Measurements from ENCODE around the gene DHX32.

The DHX32 gene

DNA sequence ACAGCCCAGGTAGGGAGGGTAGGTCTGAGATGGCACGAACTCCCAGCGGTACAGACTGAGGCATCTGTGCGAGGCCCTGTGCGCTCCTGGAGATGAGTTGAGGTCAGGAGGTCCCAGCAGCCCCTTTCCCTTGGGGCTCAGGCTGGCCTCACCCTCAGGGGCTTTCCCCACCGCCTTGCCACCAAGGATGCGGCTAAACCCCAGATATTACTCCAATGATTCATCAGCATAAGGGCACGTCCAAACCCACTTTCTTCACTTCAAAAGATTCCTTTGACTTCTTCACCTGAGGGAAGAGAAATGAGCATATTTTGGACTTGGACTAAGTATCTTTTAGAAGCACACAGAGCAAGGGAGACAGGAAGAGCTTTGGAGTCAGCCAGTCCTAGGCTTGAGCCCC lies 78.4 kb downstream of the DHX32 start:
- no peaks in the 10 kb centered on the region for H3K4me1 ChIP-seq (ENCODE audit: control insufficient read depth, insufficient read depth, low read length)
- no peak overlapping the region for H3K4me3 ChIP-seq (ENCODE audit: low read length)
- H3K27me3 ChIP-seq (ENCODE audit: control insufficient read depth, insufficient read depth, low read length): no peaks in the 10 kb centered on the region
- no peaks in the 10 kb centered on the region for H3K9me3 ChIP-seq (ENCODE audit: control insufficient read depth, insufficient read depth, low read length)
- H3K36me3 ChIP-seq (ENCODE audit: control insufficient read depth, insufficient read depth, low read length): peaks cover 4% of the 10 kb centered on the region
- DNase-seq (ENCODE audit: low read depth, low spot score): no peak
- WGBS (ENCODE audit: insufficient coverage, insufficient read length): no CpG with 5 or more reads among the region's 7 CpGs
- H3K27ac ChIP-seq (ENCODE audit: low read length): no peak overlapping the region

DNA sequence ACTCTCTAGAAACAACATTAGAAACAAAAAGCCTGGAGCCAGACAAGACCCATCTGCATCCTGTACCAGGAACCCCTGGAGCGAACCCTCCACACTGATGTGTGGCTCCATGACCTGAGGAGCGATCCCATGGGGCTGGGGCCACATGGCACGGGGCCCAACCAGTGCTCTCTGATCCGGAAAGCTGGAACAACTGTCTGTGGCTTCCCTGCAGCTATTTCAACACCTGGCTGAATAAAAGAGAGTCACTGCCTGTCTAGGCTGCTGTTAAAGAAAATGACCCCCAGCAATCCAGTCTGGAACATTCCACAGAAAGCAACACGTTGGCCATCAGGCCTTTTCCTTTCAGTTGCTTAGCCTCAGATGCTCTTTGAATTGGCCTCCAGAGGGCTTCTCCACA lies 79.0 kb downstream of the DHX32 start:
- Histone ChIP-seq H3K9me3 (ENCODE audit: control insufficient read depth, insufficient read depth, low read length) (no peaks in the 10 kb centered on the region), H3K4me3 (ENCODE audit: low read length) (no peak overlapping the region), H3K27me3 (ENCODE audit: control insufficient read depth, insufficient read depth, low read length) (no peaks in the 10 kb centered on the region), H3K4me1 (ENCODE audit: control insufficient read depth, insufficient read depth, low read length) (no peaks in the 10 kb centered on the region), H3K36me3 (ENCODE audit: control insufficient read depth, insufficient read depth, low read length) (peaks cover 4% of the 10 kb centered on the region), H3K27ac (ENCODE audit: low read length) (no peak overlapping the region)
- no peak for DNase-seq (ENCODE audit: low read depth, low spot score)
- WGBS (ENCODE audit: insufficient coverage, insufficient read length): no CpG with 5 or more reads among the region's 5 CpGs

DNA sequence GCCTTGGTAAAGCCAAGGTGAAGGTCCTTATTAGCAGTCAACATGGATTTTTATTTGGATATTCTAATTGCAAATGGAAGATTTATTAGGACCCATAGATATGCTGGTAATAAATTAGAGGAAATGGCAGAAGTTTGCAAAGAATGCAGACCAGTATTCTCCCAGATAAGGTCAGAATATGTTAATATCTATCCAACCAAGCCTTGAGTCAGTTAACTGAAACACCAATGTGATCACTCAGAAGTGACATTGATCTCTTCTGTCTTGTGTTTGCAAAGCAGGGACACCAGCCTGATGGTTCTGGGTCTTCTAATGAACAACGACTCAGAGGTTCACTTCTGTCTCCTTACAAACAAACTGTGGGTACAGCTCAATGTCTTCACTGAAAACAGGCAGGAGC lies 79.5 kb downstream of the DHX32 start:
- Histone ChIP-seq H3K4me3 (ENCODE audit: low read length) (no peak overlapping the region), H3K27me3 (ENCODE audit: control insufficient read depth, insufficient read depth, low read length) (no peaks in the 10 kb centered on the region), H3K27ac (ENCODE audit: low read length) (no peak overlapping the region), H3K36me3 (ENCODE audit: control insufficient read depth, insufficient read depth, low read length) (peaks cover 4% of the 10 kb centered on the region), H3K9me3 (ENCODE audit: control insufficient read depth, insufficient read depth, low read length) (no peaks in the 10 kb centered on the region), H3K4me1 (ENCODE audit: control insufficient read depth, insufficient read depth, low read length) (no peaks in the 10 kb centered on the region)
- WGBS (ENCODE audit: insufficient coverage, insufficient read length): no CpG with 5 or more reads among the region's 1 CpG
- no peak for DNase-seq (ENCODE audit: low read depth, low spot score)

DNA sequence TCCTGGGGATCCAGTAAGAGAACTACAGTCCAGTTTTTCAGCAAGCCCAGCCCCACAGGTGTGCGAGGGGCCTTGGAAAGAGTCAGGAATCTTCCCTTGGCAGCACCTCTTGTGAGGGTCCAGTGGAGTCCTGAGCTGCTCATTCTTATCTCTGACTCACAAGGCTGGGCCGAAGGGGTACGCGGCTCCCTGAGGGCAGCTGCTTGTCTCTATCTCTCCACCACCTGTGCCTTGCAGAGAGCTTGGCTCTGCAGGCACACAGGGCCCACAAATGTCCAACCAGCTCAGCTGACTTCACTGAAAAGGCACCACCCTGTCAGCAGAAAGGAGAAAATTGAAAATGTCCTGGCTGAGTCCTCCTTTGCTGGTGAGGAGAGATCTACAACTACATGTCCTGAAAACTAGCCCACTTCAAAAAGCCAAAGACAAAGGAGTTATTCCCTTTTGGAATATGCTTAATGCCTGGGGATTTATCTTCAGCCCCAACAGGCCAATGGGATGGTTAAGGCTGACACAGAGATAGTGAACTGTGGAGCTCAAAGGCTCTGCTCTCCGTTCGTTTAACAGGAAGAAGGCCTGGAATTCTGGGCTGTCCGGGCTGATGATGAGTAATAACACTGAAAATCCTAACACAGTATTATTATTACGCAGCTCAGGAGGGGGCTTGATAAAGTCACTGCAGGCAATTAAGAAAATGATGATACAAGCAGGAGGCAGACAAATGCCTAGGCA lies 81.5 kb downstream of the DHX32 start:
- H3K27me3 ChIP-seq (ENCODE audit: control insufficient read depth, insufficient read depth, low read length): no peaks in the 10 kb centered on the region
- H3K36me3 ChIP-seq (ENCODE audit: control insufficient read depth, insufficient read depth, low read length): no peaks in the 10 kb centered on the region; the same call in 1 of the 2 replicates
- H3K9me3 ChIP-seq (ENCODE audit: control insufficient read depth, insufficient read depth, low read length): no peaks in the 10 kb centered on the region
- H3K4me3 ChIP-seq (ENCODE audit: low read length): no peak overlapping the region
- H3K4me1 ChIP-seq (ENCODE audit: control insufficient read depth, insufficient read depth, low read length): no peaks in the 10 kb centered on the region
- no peak overlapping the region for H3K27ac ChIP-seq (ENCODE audit: low read length)
- WGBS (ENCODE audit: insufficient coverage, insufficient read length): no CpG with 5 or more reads among the region's 8 CpGs
- DNase-seq (ENCODE audit: low read depth, low spot score): no peak

DNA sequence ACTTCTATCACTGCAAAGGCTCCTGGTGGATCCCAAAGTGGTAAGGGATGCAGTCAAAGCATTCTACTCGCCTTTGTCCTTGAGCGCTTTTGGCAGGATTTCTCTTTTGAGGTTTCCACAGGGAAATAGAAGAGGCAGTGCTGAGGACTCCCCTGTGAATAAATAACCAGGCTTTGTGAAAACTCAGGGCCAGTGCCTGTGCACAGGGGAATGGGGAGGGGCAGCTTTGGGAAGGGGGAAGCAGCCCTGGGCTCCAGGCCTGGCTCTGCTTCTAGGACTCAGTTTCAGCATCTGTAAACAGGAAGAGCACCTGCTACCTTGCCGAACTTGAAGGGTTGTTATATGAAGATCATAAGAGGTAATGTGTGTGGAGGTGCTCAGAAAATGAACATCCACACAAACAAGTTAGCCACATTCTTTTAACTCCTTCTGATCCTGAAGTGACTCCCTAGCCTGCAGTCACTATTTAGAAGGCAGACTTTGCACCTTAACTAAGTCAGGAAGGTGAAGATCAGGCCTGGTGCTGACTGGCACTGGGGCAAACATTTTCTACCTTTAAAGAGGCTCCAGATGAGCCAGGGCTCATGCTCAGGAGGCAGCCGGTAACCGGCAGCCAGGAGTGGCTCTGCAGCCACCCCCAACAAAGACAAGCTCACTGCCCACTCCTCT lies 83.0 kb downstream of the DHX32 start:
- no peaks in the 10 kb centered on the region; the same call in 1 of the 2 replicates for H3K36me3 ChIP-seq (ENCODE audit: control insufficient read depth, insufficient read depth, low read length)
- no CpG with 5 or more reads among the region's 5 CpGs for WGBS (ENCODE audit: insufficient coverage, insufficient read length)

DNA sequence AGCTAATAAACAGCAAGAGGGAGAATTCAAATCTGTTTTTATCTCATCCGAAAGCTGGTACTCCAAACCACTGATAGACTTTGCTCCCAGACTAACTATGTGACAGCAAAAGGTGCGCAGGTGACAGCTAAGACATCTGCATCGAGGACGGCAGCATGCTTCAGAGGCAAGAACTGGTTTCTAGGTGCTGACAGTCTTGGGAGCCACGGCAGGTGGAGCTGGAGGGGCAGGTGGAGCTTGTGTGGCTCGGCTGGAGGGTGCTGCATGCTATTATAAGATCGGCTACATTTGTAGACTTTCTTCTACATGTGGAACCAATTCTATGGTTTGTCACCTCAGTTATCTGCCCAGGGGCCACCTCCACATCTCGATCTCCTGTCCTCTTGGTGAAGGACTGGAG lies 83.7 kb downstream of the DHX32 start:
- Histone ChIP-seq H3K4me3 (ENCODE audit: low read length) (no peak overlapping the region), H3K36me3 (ENCODE audit: control insufficient read depth, insufficient read depth, low read length) (peaks cover 4% of the 10 kb centered on the region; the same call in 1 of the 2 replicates), H3K9me3 (ENCODE audit: control insufficient read depth, insufficient read depth, low read length) (no peaks in the 10 kb centered on the region), H3K4me1 (ENCODE audit: control insufficient read depth, insufficient read depth, low read length) (no peaks in the 10 kb centered on the region), H3K27me3 (ENCODE audit: control insufficient read depth, insufficient read depth, low read length) (no peaks in the 10 kb centered on the region), H3K27ac (ENCODE audit: low read length) (no peak overlapping the region)
- no peak for DNase-seq (ENCODE audit: low read depth, low spot score)
- WGBS (ENCODE audit: insufficient coverage, insufficient read length): no CpG with 5 or more reads among the region's 8 CpGs

More for the DNA sequence above, 83.0 kb downstream of the DHX32 start:
- no peaks in the 10 kb centered on the region for H3K27me3 ChIP-seq (ENCODE audit: control insufficient read depth, insufficient read depth, low read length)
- no peaks in the 10 kb centered on the region for H3K4me1 ChIP-seq (ENCODE audit: control insufficient read depth, insufficient read depth, low read length)
- no peak for DNase-seq (ENCODE audit: low read depth, low spot score)
- H3K4me3 ChIP-seq (ENCODE audit: low read length): no peak overlapping the region; the same call in 1 of the 2 replicates
- H3K27ac ChIP-seq (ENCODE audit: low read length): no peak overlapping the region
- no peaks in the 10 kb centered on the region for H3K9me3 ChIP-seq (ENCODE audit: control insufficient read depth, insufficient read depth, low read length)

DNA sequence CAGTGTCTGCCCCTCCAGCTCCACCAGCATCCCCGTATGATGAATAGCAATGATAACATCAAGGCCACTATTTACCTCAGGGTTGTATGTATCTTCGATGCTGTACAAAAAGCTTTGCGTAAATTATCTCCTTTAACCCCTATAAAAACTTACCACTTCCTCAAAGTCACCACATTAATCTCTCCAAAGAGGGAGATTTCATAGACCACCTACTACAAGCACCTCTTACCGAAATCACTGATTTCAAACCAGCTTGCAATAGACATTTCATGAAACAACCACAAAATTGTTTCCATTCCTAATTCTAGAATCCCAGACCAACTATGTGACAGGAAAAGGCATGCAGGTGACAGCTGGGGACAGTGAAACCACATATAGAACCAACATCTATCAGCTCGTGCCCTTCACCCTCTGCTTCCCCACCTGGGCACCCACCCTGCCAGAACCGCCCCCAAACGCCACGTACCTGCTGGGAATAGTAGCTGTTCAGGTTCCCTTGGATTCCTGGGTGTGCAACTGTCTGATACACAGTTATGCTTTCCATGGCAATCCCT lies 85.4 kb downstream of the DHX32 start:
- no peak for DNase-seq (ENCODE audit: low read depth, low spot score)
- H3K9me3 ChIP-seq (ENCODE audit: control insufficient read depth, insufficient read depth, low read length): no peaks in the 10 kb centered on the region
- no peak overlapping the region for H3K4me3 ChIP-seq (ENCODE audit: low read length)
- H3K27ac ChIP-seq (ENCODE audit: low read length): no peak overlapping the region
- WGBS (ENCODE audit: insufficient coverage, insufficient read length): 100% methylated on average over 1 of the region's 8 CpGs
- no peaks in the 10 kb centered on the region for H3K4me1 ChIP-seq (ENCODE audit: control insufficient read depth, insufficient read depth, low read length)
- peaks cover 4% of the 10 kb centered on the region; the same call in 1 of the 2 replicates for H3K36me3 ChIP-seq (ENCODE audit: control insufficient read depth, insufficient read depth, low read length)
- no peaks in the 10 kb centered on the region for H3K27me3 ChIP-seq (ENCODE audit: control insufficient read depth, insufficient read depth, low read length)

DNA sequence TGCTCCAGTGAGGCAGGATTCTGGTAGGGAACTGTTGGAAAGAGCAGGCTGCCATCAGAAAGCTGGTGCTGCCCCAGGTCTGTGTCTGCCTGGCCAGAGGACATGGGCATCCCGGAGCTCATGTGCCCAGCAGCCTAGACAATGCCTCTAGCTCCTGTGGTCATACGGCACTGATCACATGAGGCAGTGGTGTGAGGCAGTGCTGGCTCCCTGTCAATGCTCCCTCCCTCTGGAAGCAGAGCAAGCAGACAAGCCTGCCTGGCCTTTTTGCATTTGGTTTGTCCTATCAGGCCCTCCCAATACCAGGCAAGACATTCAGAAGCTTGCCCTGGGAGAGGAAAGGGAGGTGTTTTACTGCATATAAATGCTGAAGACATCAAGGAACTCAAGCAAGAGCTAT lies 86.0 kb downstream of the DHX32 start:
- H3K4me1 ChIP-seq (ENCODE audit: control insufficient read depth, insufficient read depth, low read length): no peaks in the 10 kb centered on the region
- DNase-seq (ENCODE audit: low read depth, low spot score): no peak
- no peaks in the 10 kb centered on the region for H3K9me3 ChIP-seq (ENCODE audit: control insufficient read depth, insufficient read depth, low read length)
- H3K27me3 ChIP-seq (ENCODE audit: control insufficient read depth, insufficient read depth, low read length): no peaks in the 10 kb centered on the region
- H3K4me3 ChIP-seq (ENCODE audit: low read length): no peak overlapping the region
- no peak overlapping the region for H3K27ac ChIP-seq (ENCODE audit: low read length)
- peaks cover 4% of the 10 kb centered on the region; the same call in 1 of the 2 replicates for H3K36me3 ChIP-seq (ENCODE audit: control insufficient read depth, insufficient read depth, low read length)
- no CpG with 5 or more reads among the region's 2 CpGs for WGBS (ENCODE audit: insufficient coverage, insufficient read length)

DNA sequence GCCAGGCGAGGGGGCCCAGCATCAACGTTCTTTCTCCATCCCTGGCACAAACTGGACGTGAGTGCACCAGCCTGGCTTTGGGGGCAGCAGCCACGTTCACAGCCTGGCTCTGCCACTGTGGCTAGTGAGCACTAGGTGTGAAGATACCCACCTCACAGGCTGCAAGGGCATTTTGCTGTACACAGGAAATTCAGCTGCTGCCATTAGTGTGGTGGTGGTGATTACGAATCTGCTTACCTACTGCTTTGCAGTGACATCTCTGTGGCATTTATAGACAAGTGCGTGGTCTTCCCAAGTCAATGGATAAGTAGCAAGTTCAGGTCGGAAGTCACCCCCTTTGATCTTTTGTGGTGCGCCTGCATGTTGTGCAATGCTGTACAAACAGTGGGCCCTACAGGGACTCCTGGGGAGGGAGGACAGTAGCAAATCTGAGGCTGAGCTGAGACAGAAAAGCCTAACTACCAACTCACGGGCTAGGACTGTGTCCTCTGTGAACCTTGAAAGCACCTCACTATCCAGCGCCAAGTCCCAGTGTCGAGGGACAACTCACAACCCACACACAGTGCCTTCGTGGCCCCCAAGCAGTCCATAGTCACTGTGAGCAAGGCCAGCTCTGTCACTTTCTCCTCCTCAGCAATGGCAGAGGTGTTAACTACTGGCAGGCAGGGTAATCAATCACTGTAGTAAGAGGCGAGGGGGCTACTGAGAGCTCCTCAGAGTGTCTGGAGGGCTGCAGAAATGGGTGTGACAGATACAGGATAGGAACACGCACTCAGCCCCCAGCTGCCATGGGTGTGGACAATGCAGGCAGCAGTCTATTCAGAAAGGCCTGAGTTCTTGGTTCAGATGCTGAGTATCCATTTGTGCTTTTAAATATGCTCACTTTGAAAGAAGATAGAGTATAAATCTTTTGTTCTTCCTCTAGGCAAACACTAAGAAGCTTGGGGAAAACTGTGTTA lies 88.5 kb downstream of the DHX32 start:
- H3K4me1 ChIP-seq (ENCODE audit: control insufficient read depth, insufficient read depth, low read length): no peaks in the 10 kb centered on the region
- H3K9me3 ChIP-seq (ENCODE audit: control insufficient read depth, insufficient read depth, low read length): no peaks in the 10 kb centered on the region
- DNase-seq (ENCODE audit: low read depth, low spot score): no peak
- no peak overlapping the region for H3K4me3 ChIP-seq (ENCODE audit: low read length)
- H3K27ac ChIP-seq (ENCODE audit: low read length): no peak overlapping the region
- H3K36me3 ChIP-seq (ENCODE audit: control insufficient read depth, insufficient read depth, low read length): peaks cover 4% of the 10 kb centered on the region; the same call in 1 of the 2 replicates
- WGBS (ENCODE audit: insufficient coverage, insufficient read length): no CpG with 5 or more reads among the region's 14 CpGs
- no peaks in the 10 kb centered on the region for H3K27me3 ChIP-seq (ENCODE audit: control insufficient read depth, insufficient read depth, low read length)

Measured in iPS DF 6.9 (cell line).